Neural cell (in vitro differentiated cells): ENCODE measurements around the gene MCC. TPM values are rescaled to one million over a fixed set of nuclear protein-coding genes. Genes with fewer than 3 reads are reported as not detected.

Source experiments
- H2AFZ ChIP-seq: fragments of 200-600, 300-800 bp; sonication (generic), shearing (Covaris generic); 2 replicates; pipeline ENCODE4 v1.6.0; 2014; ENCODE audit warnings: low read depth, mild to moderate bottlenecking, antibody characterized with exemption, low read length, moderate library complexity
- H3F3A ChIP-seq: fragments of 200-600 bp; shearing (Covaris generic); 2 replicates; pipeline ENCODE4 v1.6.1; 2016; ENCODE audit warnings: mild to moderate bottlenecking, moderate library complexity, mixed read lengths, antibody characterized with exemption, low read length; ENCODE audit not compliant: insufficient read depth, poor library complexity, severe bottlenecking
- H3K27ac ChIP-seq: fragments of 200-600, 300-800 bp; sonication (generic), shearing (Covaris generic); 2 replicates; pipeline ENCODE4 v1.5.1; 2014; ENCODE audit warnings: mild to moderate bottlenecking, low read length, moderate library complexity
- H3K27me3 ChIP-seq: fragments of 300-800, 200-600 bp; sonication (generic), shearing (Covaris generic); 2 replicates; pipeline ENCODE4 v1.6.0; 2014; ENCODE audit warnings: mild to moderate bottlenecking, low read depth, low read length, moderate library complexity; ENCODE audit not compliant: insufficient read depth
- H3K36me3 ChIP-seq: fragments of 300-800, 200-600 bp; sonication (generic), shearing (Covaris generic); 2 replicates; pipeline ENCODE4 v1.5.1; 2014; ENCODE audit warnings: mild to moderate bottlenecking, antibody characterized with exemption, low read length, moderate library complexity; ENCODE audit not compliant: insufficient read depth
- H3K4me2 ChIP-seq: fragments of 300-800, 200-600 bp; sonication (generic), shearing (Covaris generic); 2 replicates; pipeline ENCODE4 v1.6.0; 2014; ENCODE audit warnings: mild to moderate bottlenecking, low read length
- H3K4me3 ChIP-seq: fragments of 300-800, 200-600 bp; sonication (generic), shearing (Covaris generic); 2 replicates; pipeline ENCODE4 v1.5.1; 2014; ENCODE audit warnings: mild to moderate bottlenecking, low read length, moderate library complexity
- H3K79me2 ChIP-seq: fragments of 200-600 bp; shearing (Covaris generic); replicated peaks from 2 replicates; pipeline ENCODE4 v1.6.0; 2014; ENCODE audit warnings: mild to moderate bottlenecking, low read length, moderate library complexity; ENCODE audit not compliant: insufficient read depth
- H3K9ac ChIP-seq: fragments of 300-800, 200-600 bp; sonication (generic), shearing (Covaris generic); 2 replicates; pipeline ENCODE4 v1.6.1; 2016; ENCODE audit warnings: mild to moderate bottlenecking, low read length, mixed read lengths
- H3K9me2 ChIP-seq: fragments of 200-600 bp; shearing (Covaris generic); 2 replicates; pipeline ENCODE4 v1.6.1; 2016; ENCODE audit warnings: mild to moderate bottlenecking, low read length, mixed read lengths; ENCODE audit not compliant: insufficient read depth
- H3K9me3 ChIP-seq: fragments of 200-600, 300-800 bp; sonication (generic), shearing (Covaris generic); 2 replicates; pipeline ENCODE4 v1.6.1; 2016; ENCODE audit warnings: mild to moderate bottlenecking, mixed run types, low read length, moderate library complexity, mixed read lengths
- H4K20me1 ChIP-seq: fragments of 200-600 bp; shearing (Covaris generic); 2 replicates; pipeline ENCODE4 v1.6.1; 2016; ENCODE audit warnings: mild to moderate bottlenecking, mixed run types; ENCODE audit not compliant: insufficient read depth
- CTCF ChIP-seq: fragments of 450-650 bp; IDR thresholded peaks from 2 replicates; pipeline ENCODE4 v1.5.1; 2014; ENCODE audit warnings: antibody characterized with exemption, mild to moderate bottlenecking, moderate library complexity; ENCODE audit not compliant: poor library complexity, severe bottlenecking
- EP300 ChIP-seq: fragments of 450-650 bp; conservative IDR thresholded peaks from 2 replicates; pipeline ENCODE4 v1.6.1; 2014; ENCODE audit warnings: antibody characterized with exemption, mild to moderate bottlenecking, moderate library complexity; ENCODE audit not compliant: poor library complexity, severe bottlenecking
- EZH2 ChIP-seq: fragments of 200-600, 300-800 bp; shearing (Covaris generic), sonication (generic); IDR thresholded peaks from 2 replicates; pipeline ENCODE4 v1.6.1; 2014; ENCODE audit warnings: antibody characterized with exemption, low read length, borderline replicate concordance, mild to moderate bottlenecking; ENCODE audit not compliant: insufficient read depth, poor library complexity, severe bottlenecking
- MXI1 ChIP-seq: fragments of 450-650 bp; conservative IDR thresholded peaks from 2 replicates; pipeline ENCODE4 v1.6.1; 2014; ENCODE audit warnings: antibody characterized with exemption, mild to moderate bottlenecking; ENCODE audit not compliant: poor library complexity, severe bottlenecking
- POLR2AphosphoS5 ChIP-seq: IDR thresholded peaks from 2 replicates; pipeline ENCODE4 v1.6.1; 2012
- RAD21 ChIP-seq: fragments of 450-650 bp; conservative IDR thresholded peaks from 2 replicates; pipeline ENCODE4 v1.6.1; 2014; ENCODE audit warnings: antibody characterized with exemption, mild to moderate bottlenecking, moderate library complexity
- REST ChIP-seq: IDR thresholded peaks from 2 replicates; pipeline ENCODE4 v1.6.1; 2012; ENCODE audit warnings: borderline replicate concordance
- SMC3 ChIP-seq: fragments of 450-650 bp; conservative IDR thresholded peaks from 2 replicates; pipeline ENCODE4 v1.6.1; 2014; ENCODE audit warnings: antibody characterized with exemption, mild to moderate bottlenecking, moderate library complexity; ENCODE audit not compliant: poor library complexity
- TAF1 ChIP-seq: IDR thresholded peaks from 2 replicates; pipeline ENCODE4 v1.6.1; 2012; ENCODE audit warnings: low read depth
- polyA plus RNA-seq: library from polyadenylated mRNA; depleted of rRNA; stranded (reverse); fragments of >200 nt; gene quantifications from 2 replicates; pipeline ENCODE4 v1.2.3, GENCODE V29; 2014

The MCC gene
- polyA plus RNA-seq, 1 donor from 2014 or later: 2.2 TPM

GRCh38 chr5:113157886-113158285 is 330.4 kb downstream of the MCC start:
- no peak overlapping the region for H3K4me3 ChIP-seq
- H3F3A ChIP-seq: no peaks in the 10 kb centered on the region
- H3K79me2 ChIP-seq: no peaks in the 10 kb centered on the region
- H3K9me2 ChIP-seq: no peaks in the 10 kb centered on the region
- H3K27me3 ChIP-seq: no peaks in the 10 kb centered on the region
- H3K36me3 ChIP-seq: no peaks in the 10 kb centered on the region
- TF ChIP-seq CTCF (no peak), REST (no peak), EZH2 (no peak), POLR2AphosphoS5 (no peak), EP300 (no peak), SMC3 (no peak), RAD21 (no peak), TAF1 (no peak), MXI1 (no peak)
- no peak overlapping the region for H3K27ac ChIP-seq
- H3K4me2 ChIP-seq: no peak overlapping the region
- no peak overlapping the region for H3K9ac ChIP-seq
- H2AFZ ChIP-seq: no peak overlapping the region
- H3K9me3 ChIP-seq: no peaks in the 10 kb centered on the region
- no peaks in the 10 kb centered on the region for H4K20me1 ChIP-seq

- Histone ChIP-seq H3K9me2 (no peaks in the 10 kb centered on the region), H3K27me3 (no peaks in the 10 kb centered on the region), H4K20me1 (no peaks in the 10 kb centered on the region), H3K79me2 (no peaks in the 10 kb centered on the region), H3F3A (no peaks in the 10 kb centered on the region), H3K4me2 (no peak overlapping the region), H3K27ac (no peak overlapping the region), H2AFZ (no peak overlapping the region), H3K9ac (no peak overlapping the region), H3K9me3 (no peaks in the 10 kb centered on the region), H3K36me3 (no peaks in the 10 kb centered on the region), H3K4me3 (no peak overlapping the region)
- TF ChIP-seq SMC3 (no peak), RAD21 (no peak), CTCF (no peak), REST (no peak), TAF1 (no peak), POLR2AphosphoS5 (no peak), EZH2 (no peak), EP300 (no peak), MXI1 (no peak)
These were observed 331.9 kb downstream of the MCC start for GRCh38 chr5:113156271-113156877.
